Fibroblast of mammary gland (primary cell): ENCODE data around the gene TRPC6.

Experiments used
- DNase-seq: peaks from one replicate; pipeline ENCODE4 v3.0.0-alpha.2; 2010; ENCODE audit warnings: low read depth
- H3K4me3 ChIP-seq: 2 replicates; pipeline ENCODE4 v1.5.1; 2011; ENCODE audit warnings: low read depth, mild to moderate bottlenecking, low read length, moderate library complexity; ENCODE audit not compliant: control insufficient read depth
- TF ChIP-seq, protein P1 (sequence below): conservative IDR thresholded peaks from 2 replicates; pipeline ENCODE4 v1.5.1; 2011; ENCODE audit warnings: low read depth, low read length, inconsistent platforms; ENCODE audit not compliant: control insufficient read depth, insufficient read depth

TRPC6 gene

DNA sequence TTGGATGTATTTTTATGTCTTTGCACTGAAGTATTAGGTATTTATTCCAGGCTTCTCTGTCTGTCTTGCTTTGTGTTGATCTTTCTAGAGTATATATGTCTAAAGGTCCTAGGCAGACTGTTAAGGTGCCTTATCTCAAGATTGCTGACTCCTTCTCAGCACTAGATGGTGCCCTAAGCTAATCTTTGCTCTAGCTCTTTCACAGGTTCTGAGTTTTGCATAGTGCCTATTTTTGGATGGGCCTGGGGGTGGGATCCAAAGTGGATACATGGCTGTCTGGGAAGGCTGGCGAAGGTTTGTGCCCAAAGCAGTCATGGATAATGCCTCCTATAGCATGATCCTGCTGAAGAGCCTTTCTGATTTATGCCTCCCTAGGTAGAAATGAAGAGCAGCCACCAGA lies 154.9 kb downstream of the TRPC6 start:
- H3K4me3 ChIP-seq, result no peak overlapping the region
- TF ChIP-seq, protein P1, sequence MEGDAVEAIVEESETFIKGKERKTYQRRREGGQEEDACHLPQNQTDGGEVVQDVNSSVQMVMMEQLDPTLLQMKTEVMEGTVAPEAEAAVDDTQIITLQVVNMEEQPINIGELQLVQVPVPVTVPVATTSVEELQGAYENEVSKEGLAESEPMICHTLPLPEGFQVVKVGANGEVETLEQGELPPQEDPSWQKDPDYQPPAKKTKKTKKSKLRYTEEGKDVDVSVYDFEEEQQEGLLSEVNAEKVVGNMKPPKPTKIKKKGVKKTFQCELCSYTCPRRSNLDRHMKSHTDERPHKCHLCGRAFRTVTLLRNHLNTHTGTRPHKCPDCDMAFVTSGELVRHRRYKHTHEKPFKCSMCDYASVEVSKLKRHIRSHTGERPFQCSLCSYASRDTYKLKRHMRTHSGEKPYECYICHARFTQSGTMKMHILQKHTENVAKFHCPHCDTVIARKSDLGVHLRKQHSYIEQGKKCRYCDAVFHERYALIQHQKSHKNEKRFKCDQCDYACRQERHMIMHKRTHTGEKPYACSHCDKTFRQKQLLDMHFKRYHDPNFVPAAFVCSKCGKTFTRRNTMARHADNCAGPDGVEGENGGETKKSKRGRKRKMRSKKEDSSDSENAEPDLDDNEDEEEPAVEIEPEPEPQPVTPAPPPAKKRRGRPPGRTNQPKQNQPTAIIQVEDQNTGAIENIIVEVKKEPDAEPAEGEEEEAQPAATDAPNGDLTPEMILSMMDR, result peak; percentile 56
- peak; percentile 38 for DNase-seq

DNA sequence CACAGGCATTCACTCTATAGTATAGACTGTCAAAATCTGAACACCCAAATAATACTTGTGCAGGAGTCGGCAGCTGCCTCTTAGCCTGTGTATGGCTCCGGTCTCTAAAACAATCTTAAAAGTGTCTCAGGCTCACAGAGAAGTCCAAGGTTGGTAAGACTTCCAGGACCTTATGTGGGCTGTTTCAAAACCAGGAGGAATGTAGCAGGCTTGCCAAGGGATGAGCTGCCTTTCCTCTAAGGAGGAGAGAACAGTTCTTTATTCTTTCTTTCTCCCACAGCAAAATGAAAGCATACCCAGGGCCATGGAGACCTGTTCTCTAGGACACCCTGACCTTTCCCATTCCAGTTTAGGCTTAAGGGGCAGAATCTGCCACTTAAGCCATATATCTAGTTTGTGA lies 176.5 kb downstream of the TRPC6 start:
- H3K4me3 ChIP-seq, result no peak overlapping the region
- peak; percentile 59 for DNase-seq
- TF ChIP-seq, protein P1, result no peak
